ENCODE data around the gene UBE2F.
"Not testable (repeated sequence)": the region's sequence is repeated elsewhere in the genome, so short reads cannot be mapped to it uniquely, and the experiment has no call there.

Gene UBE2F

GRCh38 chr2:238057696-238058575 lies 91.1 kb downstream of the UBE2F start:
- H3K27ac Mint-ChIP-seq, H3K4me3 Mint-ChIP-seq, H3K9me3 Mint-ChIP-seq: not testable (repeated sequence)
- peaks cover 19% of the 10 kb centered on the region for H3K36me3 Mint-ChIP-seq (ENCODE audit: low read depth)
- H3K4me1 Mint-ChIP-seq (ENCODE audit: low read depth): peaks cover 32% of the 10 kb centered on the region
- H3K27me3 Mint-ChIP-seq: peaks cover 28% of the 10 kb centered on the region

- Mint-ChIP-seq H3K27ac (peak overlapping the region; percentile 38), H3K4me3 (peak overlapping the region; percentile 94), H3K27me3 (peaks cover 20% of the 10 kb centered on the region), H3K36me3 (ENCODE audit: low read depth) (peaks cover 34% of the 10 kb centered on the region), H3K9me3 (peaks cover 5% of the 10 kb centered on the region), H3K4me1 (ENCODE audit: low read depth) (peaks cover 47% of the 10 kb centered on the region)
Observed at GRCh38 chr2:238059505-238059904, 92.7 kb downstream of the UBE2F start.

- H3K27ac Mint-ChIP-seq: peak overlapping the region; percentile 94
- peaks cover 40% of the 10 kb centered on the region for H3K36me3 Mint-ChIP-seq (ENCODE audit: low read depth)
- H3K9me3 Mint-ChIP-seq: peaks cover 5% of the 10 kb centered on the region
- peaks cover 20% of the 10 kb centered on the region for H3K27me3 Mint-ChIP-seq
- H3K4me3 Mint-ChIP-seq: peak overlapping the region; percentile 94
- H3K4me1 Mint-ChIP-seq (ENCODE audit: low read depth): peaks cover 53% of the 10 kb centered on the region
Observed at GRCh38 chr2:238060096-238060541, 93.3 kb downstream of the UBE2F start.

GRCh38 chr2:238060542-238061314 lies 93.9 kb downstream of the UBE2F start, which contains the start of gene SCLY:
Gene SCLY, plus strand, starts transcription at chr2:238061001. Its CDS starts 54 bp downstream, at chr2:238061055.
- Mint-ChIP-seq H3K9me3 (peaks cover 8% of the 10 kb centered on the region), H3K4me1 (ENCODE audit: low read depth) (peaks cover 55% of the 10 kb centered on the region), H3K36me3 (ENCODE audit: low read depth) (peaks cover 47% of the 10 kb centered on the region), H3K27me3 (peaks cover 16% of the 10 kb centered on the region), H3K4me3 (peak within 1 kb of the TSS; percentile 94), H3K27ac (peak within 1 kb of the TSS; percentile 97)

DNA sequence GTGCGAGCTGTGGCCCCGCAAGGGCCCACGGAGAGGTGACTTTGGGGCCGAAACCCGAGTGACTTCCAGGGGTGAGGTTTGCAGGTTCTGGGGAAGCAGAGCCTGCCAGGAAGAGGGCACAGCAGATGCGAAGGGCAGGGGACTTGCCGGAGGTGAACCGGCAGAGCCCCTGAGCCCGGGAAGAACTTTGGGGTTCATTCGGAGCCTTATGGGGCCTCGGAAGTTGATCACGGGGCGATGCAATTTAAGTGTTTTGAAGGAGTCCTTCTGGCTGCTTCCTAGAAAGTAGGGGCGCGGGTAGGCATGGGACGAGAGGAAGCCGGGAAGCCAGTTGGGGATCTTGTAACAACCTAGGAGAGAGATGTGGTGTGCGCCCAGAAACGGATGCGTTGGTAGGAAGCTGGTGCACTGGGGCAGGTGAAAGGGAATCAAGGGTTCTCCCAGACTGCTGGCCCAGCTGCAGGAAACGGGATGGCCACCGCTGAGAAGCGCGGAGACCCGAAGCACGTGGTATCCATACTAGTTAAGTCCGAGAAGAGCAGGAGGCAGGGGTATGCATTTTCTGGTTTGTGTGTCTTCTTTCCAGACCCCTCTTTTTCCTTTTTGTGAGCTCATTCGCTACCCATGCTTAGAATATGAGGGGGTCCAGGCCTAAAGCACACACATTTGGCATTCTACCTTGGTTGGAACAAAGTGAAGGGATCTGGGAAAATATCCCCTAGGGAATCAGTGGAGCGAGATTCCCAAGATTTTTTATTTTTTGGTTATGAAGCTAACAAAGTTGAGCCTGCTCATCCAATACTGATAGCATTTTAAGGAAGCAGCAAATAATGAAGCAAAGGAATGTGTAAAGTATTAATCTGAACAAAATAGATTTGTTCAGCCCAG lies 94.7 kb downstream of the UBE2F start:
- peaks cover 14% of the 10 kb centered on the region for H3K9me3 Mint-ChIP-seq
- peaks cover 11% of the 10 kb centered on the region for H3K27me3 Mint-ChIP-seq
- peak overlapping the region; percentile 97 for H3K27ac Mint-ChIP-seq
- peak overlapping the region; percentile 94 for H3K4me3 Mint-ChIP-seq
- H3K4me1 Mint-ChIP-seq (ENCODE audit: low read depth): peaks cover 63% of the 10 kb centered on the region
- H3K36me3 Mint-ChIP-seq (ENCODE audit: low read depth): peaks cover 55% of the 10 kb centered on the region

DNA sequence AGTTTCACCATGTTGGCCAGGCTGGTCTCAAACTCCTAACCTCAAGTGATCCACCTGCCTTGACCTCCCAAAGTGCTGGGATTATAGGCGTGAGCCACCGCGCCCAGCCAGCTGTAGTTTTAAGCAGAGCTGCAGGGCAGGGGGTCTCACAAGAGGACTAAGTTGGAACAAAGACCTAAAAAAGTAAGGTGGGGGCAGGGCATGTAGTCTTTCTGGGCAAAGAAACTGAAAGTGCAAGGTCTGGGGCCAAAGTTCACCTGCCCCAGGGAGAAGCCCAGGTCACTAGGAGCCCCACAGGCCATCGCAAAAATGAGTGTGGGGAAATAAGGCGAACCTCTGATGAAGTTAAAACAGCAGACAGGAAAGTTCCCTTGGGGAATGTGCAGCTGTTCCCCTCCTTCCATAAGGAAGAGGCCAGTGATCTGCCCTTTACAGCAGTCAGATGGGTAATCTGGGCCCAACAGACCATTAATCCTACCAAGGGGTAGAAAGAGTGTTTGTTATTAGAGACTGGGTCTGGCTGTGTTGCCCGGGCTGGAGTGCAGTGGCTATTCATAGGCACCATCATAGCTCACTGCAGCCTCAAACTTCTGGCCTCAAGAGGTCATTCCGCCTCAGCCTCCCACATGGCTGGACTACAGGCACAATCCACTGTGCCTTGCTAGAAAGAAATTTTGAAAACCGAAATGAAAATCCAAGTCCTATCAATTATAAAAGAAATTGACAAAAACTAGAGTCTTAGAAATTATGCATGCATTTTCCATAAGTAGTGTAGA lies 96.8 kb downstream of the UBE2F start:
- Mint-ChIP-seq H3K27me3 (no peaks in the 10 kb centered on the region), H3K4me1 (ENCODE audit: low read depth) (peaks cover 80% of the 10 kb centered on the region), H3K36me3 (ENCODE audit: low read depth) (peaks cover 75% of the 10 kb centered on the region), H3K9me3 (peaks cover 19% of the 10 kb centered on the region), H3K27ac (peak overlapping the region; percentile 83), H3K4me3 (peak overlapping the region; percentile 94)

DNA sequence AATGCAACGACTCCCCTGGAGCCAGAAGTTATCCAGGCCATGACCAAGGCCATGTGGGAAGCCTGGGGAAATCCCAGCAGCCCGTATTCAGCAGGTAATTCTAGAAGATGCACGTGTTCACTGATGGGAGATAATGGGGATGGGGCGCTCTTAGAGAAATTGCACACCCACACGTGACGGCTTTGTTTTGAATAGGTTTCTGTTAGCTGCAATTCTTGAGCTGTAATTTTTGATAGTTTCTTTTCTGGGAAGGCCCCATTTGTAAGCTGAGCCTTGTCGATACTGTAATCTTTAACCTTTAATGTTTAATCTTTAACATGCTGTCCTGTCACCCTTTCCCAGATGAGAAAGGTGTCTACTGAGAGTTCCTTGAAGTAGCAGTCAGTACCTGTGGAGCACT lies 97.6 kb downstream of the UBE2F start:
- peaks cover 80% of the 10 kb centered on the region for H3K36me3 Mint-ChIP-seq (ENCODE audit: low read depth)
- H3K27ac Mint-ChIP-seq: no peak overlapping the region
- H3K4me1 Mint-ChIP-seq (ENCODE audit: low read depth): peaks cover 85% of the 10 kb centered on the region
- H3K9me3 Mint-ChIP-seq: peaks cover 16% of the 10 kb centered on the region
- peak overlapping the region; percentile 94 for H3K4me3 Mint-ChIP-seq
- no peaks in the 10 kb centered on the region for H3K27me3 Mint-ChIP-seq

DNA sequence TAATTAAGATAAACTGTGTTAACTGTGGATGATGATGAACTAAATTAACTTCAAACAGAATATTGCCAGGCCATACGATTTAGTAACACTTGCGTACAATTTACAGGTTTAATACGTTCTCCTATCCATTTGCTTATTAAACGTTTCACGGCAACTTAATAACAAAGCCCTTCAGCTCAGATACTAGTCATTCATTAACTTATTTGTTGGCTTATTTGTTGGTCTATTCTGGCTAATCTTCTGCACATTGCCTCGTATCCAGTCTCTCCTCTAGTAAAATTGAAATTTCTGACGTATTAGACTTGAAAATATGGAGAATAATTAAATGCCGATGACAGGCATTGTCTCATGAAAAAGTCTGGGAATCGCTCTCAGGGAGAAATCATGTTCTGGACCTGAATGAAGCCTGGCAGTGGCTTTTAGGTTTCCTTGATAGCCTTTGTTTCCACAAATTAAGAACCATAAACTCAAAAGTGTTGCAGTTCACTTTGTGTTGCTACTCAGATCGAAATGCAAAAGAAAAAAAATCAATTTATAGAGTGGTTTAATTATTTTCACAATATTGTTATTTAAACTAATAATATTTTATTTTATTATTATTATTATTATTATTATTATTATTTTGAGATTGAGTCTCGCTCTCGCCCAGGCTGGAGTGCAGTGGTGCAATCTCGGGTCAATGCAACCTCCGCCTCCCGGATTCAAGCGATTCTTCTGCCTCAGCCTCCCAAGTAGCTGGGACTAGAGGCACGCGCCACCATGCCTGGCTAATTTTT lies 98.4 kb downstream of the UBE2F start:
- Mint-ChIP-seq H3K36me3 (ENCODE audit: low read depth) (peaks cover 87% of the 10 kb centered on the region), H3K27ac (no peak overlapping the region), H3K9me3 (peaks cover 14% of the 10 kb centered on the region), H3K4me3 (no peak overlapping the region), H3K27me3 (no peaks in the 10 kb centered on the region), H3K4me1 (ENCODE audit: low read depth) (peaks cover 83% of the 10 kb centered on the region)

DNA sequence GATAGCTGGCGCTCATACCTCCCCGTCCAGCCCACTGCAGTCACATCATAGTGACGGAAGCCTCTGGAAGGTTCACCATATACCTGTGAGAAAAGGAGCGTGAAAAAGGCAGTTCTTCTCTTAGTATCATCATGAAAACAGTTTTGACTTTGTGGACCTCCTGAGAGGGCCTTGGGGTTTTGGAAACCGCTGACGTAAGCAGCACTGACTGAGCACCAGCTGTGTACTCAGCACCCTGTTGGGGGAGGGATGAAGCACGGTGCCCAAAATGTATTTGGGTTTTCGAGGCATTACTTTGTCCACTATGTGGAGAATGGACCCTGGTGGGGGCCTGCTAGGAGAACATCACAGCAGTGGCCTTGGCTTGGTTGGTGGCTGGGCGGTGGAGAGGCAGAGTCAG lies 99.4 kb downstream of the UBE2F start:
- peak overlapping the region; percentile 60 for H3K4me3 Mint-ChIP-seq
- peaks cover 14% of the 10 kb centered on the region for H3K9me3 Mint-ChIP-seq
- peaks cover 82% of the 10 kb centered on the region for H3K4me1 Mint-ChIP-seq (ENCODE audit: low read depth)
- no peaks in the 10 kb centered on the region for H3K27me3 Mint-ChIP-seq
- peaks cover 92% of the 10 kb centered on the region for H3K36me3 Mint-ChIP-seq (ENCODE audit: low read depth)
- peak overlapping the region; percentile 91 for H3K27ac Mint-ChIP-seq

DNA sequence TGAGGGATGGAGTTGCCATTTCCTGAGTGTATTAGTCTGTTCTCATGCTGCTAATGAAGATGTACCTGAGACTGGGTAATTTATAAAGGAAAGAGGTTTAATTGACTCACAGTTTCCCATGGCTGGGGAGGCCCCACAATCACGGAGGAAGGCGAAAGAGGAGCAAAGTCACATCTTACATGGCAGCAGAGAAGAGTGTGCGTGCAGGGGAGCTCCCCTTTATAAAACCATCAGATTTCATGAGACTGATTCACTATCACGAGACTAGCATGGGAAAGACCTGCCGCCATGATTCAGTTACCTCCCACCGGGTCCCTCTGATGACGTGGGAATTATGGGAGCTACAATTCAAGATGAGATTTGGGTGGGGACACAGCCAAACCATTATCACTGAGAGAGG lies 99.9 kb downstream of the UBE2F start:
- peak overlapping the region; percentile 60 for H3K4me3 Mint-ChIP-seq
- H3K4me1 Mint-ChIP-seq (ENCODE audit: low read depth): peaks cover 80% of the 10 kb centered on the region
- peaks cover 17% of the 10 kb centered on the region for H3K9me3 Mint-ChIP-seq
- peak overlapping the region; percentile 91 for H3K27ac Mint-ChIP-seq
- not testable (repeated sequence) for H3K27me3 Mint-ChIP-seq
- H3K36me3 Mint-ChIP-seq (ENCODE audit: low read depth): peaks cover 92% of the 10 kb centered on the region

DNA sequence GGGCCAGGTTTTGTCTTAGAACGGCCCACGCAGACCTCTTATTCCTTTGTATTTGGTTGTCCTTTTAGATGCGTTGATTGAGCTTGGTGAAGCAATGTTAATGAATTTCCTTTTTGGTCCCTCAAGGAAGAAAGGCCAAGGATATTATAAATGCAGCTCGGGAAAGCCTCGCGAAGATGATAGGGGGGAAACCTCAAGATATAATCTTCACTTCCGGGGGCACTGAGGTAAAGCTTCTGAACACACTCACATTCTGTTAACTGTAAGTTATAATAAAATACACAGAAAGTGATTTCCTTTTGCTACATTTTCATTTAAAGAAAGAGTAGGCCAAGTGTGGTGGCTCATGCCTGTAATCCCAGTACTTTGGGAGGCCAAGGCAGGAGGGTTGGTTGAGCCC lies 101.1 kb downstream of the UBE2F start:
- Mint-ChIP-seq H3K9me3 (peaks cover 18% of the 10 kb centered on the region), H3K4me3 (no peak overlapping the region), H3K36me3 (ENCODE audit: low read depth) (peaks cover 96% of the 10 kb centered on the region), H3K27me3 (no peaks in the 10 kb centered on the region), H3K4me1 (ENCODE audit: low read depth) (peaks cover 75% of the 10 kb centered on the region), H3K27ac (peak overlapping the region; percentile 57)

DNA sequence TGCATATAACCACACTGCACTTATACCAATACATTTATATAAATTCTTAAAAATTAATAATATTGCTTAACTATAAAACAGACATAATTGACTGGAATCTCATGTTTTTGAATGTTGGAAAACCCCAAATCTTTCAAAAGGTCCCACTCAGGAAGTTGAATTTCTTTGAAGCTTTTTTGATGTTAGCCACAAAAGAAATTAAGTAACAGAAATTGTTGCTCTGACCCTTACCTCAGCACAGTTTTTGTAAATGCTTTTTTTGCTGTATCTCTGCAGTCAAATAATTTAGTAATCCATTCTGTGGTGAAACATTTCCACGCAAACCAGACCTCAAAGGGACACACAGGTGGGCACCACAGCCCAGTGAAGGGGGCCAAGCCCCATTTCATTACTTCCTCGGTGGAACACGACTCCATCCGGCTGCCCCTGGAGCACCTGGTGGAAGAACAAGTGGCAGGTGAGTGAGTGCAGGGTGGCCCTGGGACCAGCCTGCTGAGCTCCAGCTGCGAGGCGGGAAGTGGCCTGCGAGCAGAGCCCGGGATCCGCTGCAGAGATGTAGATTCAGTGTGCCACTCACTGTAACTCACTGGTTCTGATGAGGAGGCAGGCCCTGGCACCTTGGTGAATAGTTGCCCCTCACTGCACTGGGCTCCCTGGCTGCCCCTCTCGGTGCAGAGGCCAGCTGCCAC lies 102.4 kb downstream of the UBE2F start:
- H3K27ac Mint-ChIP-seq: peak overlapping the region; percentile 77
- peaks cover 96% of the 10 kb centered on the region for H3K36me3 Mint-ChIP-seq (ENCODE audit: low read depth)
- peaks cover 63% of the 10 kb centered on the region for H3K4me1 Mint-ChIP-seq (ENCODE audit: low read depth)
- peak overlapping the region; percentile 54 for H3K4me3 Mint-ChIP-seq
- no peaks in the 10 kb centered on the region for H3K27me3 Mint-ChIP-seq
- H3K9me3 Mint-ChIP-seq: peaks cover 18% of the 10 kb centered on the region

- H3K36me3 Mint-ChIP-seq (ENCODE audit: low read depth): peaks cover 96% of the 10 kb centered on the region
- peaks cover 18% of the 10 kb centered on the region for H3K9me3 Mint-ChIP-seq
- peaks cover 60% of the 10 kb centered on the region for H3K4me1 Mint-ChIP-seq (ENCODE audit: low read depth)
- no peak overlapping the region for H3K27ac Mint-ChIP-seq
- H3K27me3 Mint-ChIP-seq: no peaks in the 10 kb centered on the region
- peak overlapping the region; percentile 26 for H3K4me3 Mint-ChIP-seq
Observed at GRCh38 chr2:238069877-238070276, 103.1 kb downstream of the UBE2F start.

Measured in stimulated activated naive CD8-positive, alpha-beta T cell treated with anti-CD3 and anti-CD28 coated beads, Interleukin-15, Interleukin-2, amounts not matched to agents 100 ng/mL and 50 ng/mL, for 24 hours (primary cell).